Measurements from ENCODE around the gene NECTIN2.

NECTIN2 gene

DNA sequence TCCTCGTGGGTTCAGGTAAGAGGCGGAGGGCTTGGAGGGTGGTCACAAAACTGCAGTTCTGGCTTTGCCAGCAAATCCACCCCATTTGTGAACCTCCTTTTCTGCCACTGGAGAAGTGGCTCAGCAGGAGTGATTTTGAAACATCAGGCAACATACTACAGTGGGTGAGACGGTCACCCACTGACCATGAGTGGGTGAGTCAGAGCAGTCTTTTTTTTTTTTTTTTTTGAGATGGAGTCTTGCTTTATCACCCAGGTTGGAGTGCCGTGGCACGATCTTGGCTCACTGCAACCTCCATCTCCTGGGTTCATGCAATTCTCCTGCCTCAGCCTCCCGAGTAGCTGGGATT lies 47.9 kb downstream of the NECTIN2 start:
- TF ChIP-seq, protein P1, sequence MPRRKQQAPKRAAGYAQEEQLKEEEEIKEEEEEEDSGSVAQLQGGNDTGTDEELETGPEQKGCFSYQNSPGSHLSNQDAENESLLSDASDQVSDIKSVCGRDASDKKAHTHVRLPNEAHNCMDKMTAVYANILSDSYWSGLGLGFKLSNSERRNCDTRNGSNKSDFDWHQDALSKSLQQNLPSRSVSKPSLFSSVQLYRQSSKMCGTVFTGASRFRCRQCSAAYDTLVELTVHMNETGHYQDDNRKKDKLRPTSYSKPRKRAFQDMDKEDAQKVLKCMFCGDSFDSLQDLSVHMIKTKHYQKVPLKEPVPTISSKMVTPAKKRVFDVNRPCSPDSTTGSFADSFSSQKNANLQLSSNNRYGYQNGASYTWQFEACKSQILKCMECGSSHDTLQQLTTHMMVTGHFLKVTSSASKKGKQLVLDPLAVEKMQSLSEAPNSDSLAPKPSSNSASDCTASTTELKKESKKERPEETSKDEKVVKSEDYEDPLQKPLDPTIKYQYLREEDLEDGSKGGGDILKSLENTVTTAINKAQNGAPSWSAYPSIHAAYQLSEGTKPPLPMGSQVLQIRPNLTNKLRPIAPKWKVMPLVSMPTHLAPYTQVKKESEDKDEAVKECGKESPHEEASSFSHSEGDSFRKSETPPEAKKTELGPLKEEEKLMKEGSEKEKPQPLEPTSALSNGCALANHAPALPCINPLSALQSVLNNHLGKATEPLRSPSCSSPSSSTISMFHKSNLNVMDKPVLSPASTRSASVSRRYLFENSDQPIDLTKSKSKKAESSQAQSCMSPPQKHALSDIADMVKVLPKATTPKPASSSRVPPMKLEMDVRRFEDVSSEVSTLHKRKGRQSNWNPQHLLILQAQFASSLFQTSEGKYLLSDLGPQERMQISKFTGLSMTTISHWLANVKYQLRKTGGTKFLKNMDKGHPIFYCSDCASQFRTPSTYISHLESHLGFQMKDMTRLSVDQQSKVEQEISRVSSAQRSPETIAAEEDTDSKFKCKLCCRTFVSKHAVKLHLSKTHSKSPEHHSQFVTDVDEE (CRISPR knock-in tag; IDR thresholded peaks at IDR 0.05), result no peak
- no peak for TF ChIP-seq ZFP30 (CRISPR knock-in tag; IDR thresholded peaks at IDR 0.05)
- TF ChIP-seq BACH2 (CRISPR knock-in tag; IDR thresholded peaks at IDR 0.05; ENCODE audit: borderline replicate concordance), result no peak
- TF ChIP-seq GLIS3 (CRISPR knock-in tag; IDR thresholded peaks at IDR 0.05), result no peak
- no peak for TF ChIP-seq TOX (CRISPR knock-in tag; IDR thresholded peaks at IDR 0.05; ENCODE audit: borderline replicate concordance)
- TF ChIP-seq ZNF8 (CRISPR knock-in tag; IDR thresholded peaks at IDR 0.05), result no peak
- no peak for ATAC-seq

DNA sequence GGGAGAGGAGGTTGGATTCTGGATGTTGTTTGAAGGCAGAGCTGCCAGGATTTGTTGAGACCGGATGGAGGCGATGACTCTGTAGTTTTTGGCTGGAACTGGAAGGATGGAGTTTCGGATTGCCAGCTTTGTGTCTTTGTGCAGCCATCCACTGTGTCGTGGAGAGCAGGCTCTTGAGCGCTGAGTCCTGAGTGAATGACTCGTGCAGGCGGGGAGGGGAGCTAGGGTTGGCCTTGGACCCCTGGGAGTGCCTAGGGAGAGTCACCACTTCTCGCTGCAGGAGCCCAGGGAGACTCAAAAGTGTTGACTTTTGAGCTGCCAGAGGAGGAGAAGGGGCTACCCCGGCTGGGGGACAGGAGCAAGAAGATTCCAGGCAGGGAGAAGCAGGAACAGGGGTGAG lies 48.8 kb downstream of the NECTIN2 start:
- no peak for ATAC-seq

DNA sequence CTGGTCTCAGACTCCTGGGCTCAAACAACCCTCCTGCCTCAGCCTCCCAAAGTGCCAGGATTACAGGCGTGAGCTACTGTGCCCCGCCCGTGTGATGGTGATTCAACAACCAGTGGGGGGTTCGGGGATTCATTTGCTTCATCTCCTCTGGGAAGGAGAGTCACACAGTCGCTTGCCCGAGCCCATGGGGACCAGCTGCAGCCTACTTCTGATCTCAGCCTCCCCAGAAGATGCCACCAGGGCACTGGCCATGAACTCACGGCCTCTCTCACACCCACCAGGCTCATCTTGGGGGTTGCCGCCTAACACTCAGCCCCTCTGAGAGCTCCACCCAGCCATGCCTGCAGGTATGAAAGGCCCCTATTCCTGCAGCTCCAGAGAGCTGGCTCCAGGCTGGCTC lies 51.7 kb downstream of the NECTIN2 start:
- TF ChIP-seq ZC3H10 (CRISPR knock-in tag; IDR thresholded peaks at IDR 0.05), result no peak
- no peak for ATAC-seq

More for the DNA sequence above, 48.8 kb downstream of the NECTIN2 start:
- TF ChIP-seq RARB (CRISPR knock-in tag; IDR thresholded peaks at IDR 0.05) (no peak), GLIS3 (CRISPR knock-in tag; IDR thresholded peaks at IDR 0.05) (no peak), ZFP3 (CRISPR knock-in tag; IDR thresholded peaks at IDR 0.05) (no peak), BACH2 (CRISPR knock-in tag; IDR thresholded peaks at IDR 0.05; ENCODE audit: borderline replicate concordance) (no peak)
- TF ChIP-seq, protein P1 (CRISPR knock-in tag; IDR thresholded peaks at IDR 0.05), result no peak

DNA sequence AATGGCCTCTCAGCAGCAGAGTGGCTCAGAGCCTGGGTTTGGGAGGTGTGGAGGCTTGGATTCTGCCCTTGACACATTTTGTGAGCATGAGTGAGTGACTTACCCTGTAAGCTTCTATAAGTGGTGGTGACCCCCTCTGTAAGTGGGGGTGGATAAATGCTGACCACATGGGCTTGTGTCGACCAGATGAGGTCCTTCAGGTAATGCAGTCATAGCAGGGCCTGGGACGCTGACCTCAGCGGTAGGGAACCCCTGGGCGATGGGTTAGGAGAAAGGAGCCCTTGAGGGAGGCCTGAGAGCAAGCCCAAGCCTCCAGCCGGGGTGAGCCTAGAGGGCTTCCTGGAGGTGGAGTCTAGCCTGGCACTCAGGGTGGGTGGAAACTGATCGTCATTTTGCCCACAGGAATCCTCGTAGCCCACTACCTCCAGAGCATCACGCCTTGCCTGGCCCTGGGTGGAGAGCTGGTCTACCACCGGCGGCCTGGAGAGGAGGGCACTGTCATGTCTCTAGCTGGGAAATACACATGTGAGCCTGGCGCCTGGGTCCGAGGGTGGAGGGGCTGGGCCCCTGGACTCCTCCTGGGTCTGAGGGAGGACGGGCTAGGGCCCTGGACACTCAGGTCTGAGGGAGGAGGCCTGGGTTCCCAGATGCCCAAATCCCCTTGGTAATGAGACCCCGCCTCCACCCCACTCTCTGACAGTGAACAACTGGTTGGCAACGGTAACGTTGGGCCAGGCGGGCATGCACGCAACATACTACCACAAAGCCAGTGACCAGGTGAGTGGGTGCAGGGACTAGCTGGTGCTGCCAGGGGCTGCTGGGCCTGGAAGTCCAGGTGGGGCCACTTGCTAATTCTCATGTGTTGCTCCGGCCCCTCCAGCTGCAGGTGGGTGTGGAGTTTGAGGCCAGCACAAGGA lies 54.5 kb downstream of the NECTIN2 start:
- ATAC-seq, result no peak
- no peak for TF ChIP-seq ARNTL (CRISPR knock-in tag; IDR thresholded peaks at IDR 0.05; ENCODE audit: borderline replicate concordance, low read depth)
- TF ChIP-seq ISL1 (CRISPR knock-in tag; IDR thresholded peaks at IDR 0.05), result no peak
- TF ChIP-seq, protein P1 (CRISPR knock-in tag; IDR thresholded peaks at IDR 0.05), result no peak
- no peak for TF ChIP-seq BACH2 (CRISPR knock-in tag; IDR thresholded peaks at IDR 0.05; ENCODE audit: borderline replicate concordance)
- TF ChIP-seq TCF4 (CRISPR knock-in tag; IDR thresholded peaks at IDR 0.05; ENCODE audit: borderline replicate concordance), result no peak
- no peak for TF ChIP-seq ZNF8 (CRISPR knock-in tag; IDR thresholded peaks at IDR 0.05)
- TF ChIP-seq, protein P2, sequence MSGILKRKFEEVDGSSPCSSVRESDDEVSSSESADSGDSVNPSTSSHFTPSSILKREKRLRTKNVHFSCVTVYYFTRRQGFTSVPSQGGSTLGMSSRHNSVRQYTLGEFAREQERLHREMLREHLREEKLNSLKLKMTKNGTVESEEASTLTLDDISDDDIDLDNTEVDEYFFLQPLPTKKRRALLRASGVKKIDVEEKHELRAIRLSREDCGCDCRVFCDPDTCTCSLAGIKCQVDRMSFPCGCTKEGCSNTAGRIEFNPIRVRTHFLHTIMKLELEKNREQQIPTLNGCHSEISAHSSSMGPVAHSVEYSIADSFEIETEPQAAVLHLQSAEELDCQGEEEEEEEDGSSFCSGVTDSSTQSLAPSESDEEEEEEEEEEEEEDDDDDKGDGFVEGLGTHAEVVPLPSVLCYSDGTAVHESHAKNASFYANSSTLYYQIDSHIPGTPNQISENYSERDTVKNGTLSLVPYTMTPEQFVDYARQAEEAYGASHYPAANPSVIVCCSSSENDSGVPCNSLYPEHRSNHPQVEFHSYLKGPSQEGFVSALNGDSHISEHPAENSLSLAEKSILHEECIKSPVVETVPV (CRISPR knock-in tag; IDR thresholded peaks at IDR 0.05), result no peak
- no peak for TF ChIP-seq TOX (CRISPR knock-in tag; IDR thresholded peaks at IDR 0.05; ENCODE audit: borderline replicate concordance)
- TF ChIP-seq, protein P3, sequence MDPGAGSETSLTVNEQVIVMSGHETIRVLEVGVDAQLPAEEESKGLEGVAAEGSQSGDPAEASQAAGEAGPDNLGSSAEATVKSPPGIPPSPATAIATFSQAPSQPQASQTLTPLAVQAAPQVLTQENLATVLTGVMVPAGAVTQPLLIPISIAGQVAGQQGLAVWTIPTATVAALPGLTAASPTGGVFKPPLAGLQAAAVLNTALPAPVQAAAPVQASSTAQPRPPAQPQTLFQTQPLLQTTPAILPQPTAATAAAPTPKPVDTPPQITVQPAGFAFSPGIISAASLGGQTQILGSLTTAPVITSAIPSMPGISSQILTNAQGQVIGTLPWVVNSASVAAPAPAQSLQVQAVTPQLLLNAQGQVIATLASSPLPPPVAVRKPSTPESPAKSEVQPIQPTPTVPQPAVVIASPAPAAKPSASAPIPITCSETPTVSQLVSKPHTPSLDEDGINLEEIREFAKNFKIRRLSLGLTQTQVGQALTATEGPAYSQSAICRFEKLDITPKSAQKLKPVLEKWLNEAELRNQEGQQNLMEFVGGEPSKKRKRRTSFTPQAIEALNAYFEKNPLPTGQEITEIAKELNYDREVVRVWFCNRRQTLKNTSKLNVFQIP (CRISPR knock-in tag; IDR thresholded peaks at IDR 0.05; ENCODE audit: borderline replicate concordance, low read depth), result no peak
- TF ChIP-seq ZFP3 (CRISPR knock-in tag; IDR thresholded peaks at IDR 0.05), result no peak
- no peak for TF ChIP-seq ZNF70 (CRISPR knock-in tag; IDR thresholded peaks at IDR 0.05)
- TF ChIP-seq CSDC2 (CRISPR knock-in tag; IDR thresholded peaks at IDR 0.05), result no peak
- no peak for TF ChIP-seq RARB (CRISPR knock-in tag; IDR thresholded peaks at IDR 0.05)
- no peak for TF ChIP-seq ZC3H10 (CRISPR knock-in tag; IDR thresholded peaks at IDR 0.05)
- TF ChIP-seq, protein P4, sequence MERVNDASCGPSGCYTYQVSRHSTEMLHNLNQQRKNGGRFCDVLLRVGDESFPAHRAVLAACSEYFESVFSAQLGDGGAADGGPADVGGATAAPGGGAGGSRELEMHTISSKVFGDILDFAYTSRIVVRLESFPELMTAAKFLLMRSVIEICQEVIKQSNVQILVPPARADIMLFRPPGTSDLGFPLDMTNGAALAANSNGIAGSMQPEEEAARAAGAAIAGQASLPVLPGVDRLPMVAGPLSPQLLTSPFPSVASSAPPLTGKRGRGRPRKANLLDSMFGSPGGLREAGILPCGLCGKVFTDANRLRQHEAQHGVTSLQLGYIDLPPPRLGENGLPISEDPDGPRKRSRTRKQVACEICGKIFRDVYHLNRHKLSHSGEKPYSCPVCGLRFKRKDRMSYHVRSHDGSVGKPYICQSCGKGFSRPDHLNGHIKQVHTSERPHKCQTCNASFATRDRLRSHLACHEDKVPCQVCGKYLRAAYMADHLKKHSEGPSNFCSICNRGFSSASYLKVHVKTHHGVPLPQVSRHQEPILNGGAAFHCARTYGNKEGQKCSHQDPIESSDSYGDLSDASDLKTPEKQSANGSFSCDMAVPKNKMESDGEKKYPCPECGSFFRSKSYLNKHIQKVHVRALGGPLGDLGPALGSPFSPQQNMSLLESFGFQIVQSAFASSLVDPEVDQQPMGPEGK (CRISPR knock-in tag; IDR thresholded peaks at IDR 0.05; ENCODE audit: borderline replicate concordance), result no peak
- no peak for TF ChIP-seq GLIS3 (CRISPR knock-in tag; IDR thresholded peaks at IDR 0.05)
- no peak for TF ChIP-seq SNAI2 (CRISPR knock-in tag; IDR thresholded peaks at IDR 0.05)
- no peak for TF ChIP-seq ZNF565 (CRISPR knock-in tag; conservative IDR thresholded peaks at IDR 0.05; ENCODE audit: low read depth)

Measured in SK-N-SH treated with all-trans-retinoic acid at 6 μM for 48 hours (cell line).